ENCODE data around the gene EFNA5.
"Not testable (repeated sequence)": the region's sequence is repeated elsewhere in the genome, so short reads cannot be mapped to it uniquely, and the experiment has no call there.

The EFNA5 gene

GRCh38 chr5:107459605-107460004 lies 211.1 kb downstream of the EFNA5 start:
- DNase-seq (ENCODE audit: low read depth in 2 of 2) = no peak

GRCh38 chr5:107458322-107458721 lies 212.4 kb downstream of the EFNA5 start:
- no peak for DNase-seq (ENCODE audit: low read depth in 2 of 2)

- no peak for DNase-seq (ENCODE audit: low read depth in 2 of 2)
These were observed 212.9 kb downstream of the EFNA5 start for GRCh38 chr5:107457881-107458280.

GRCh38 chr5:107457138-107457537 lies 213.6 kb downstream of the EFNA5 start:
- no peak for DNase-seq (ENCODE audit: low read depth in 2 of 2)

GRCh38 chr5:107456281-107456715 lies 214.4 kb downstream of the EFNA5 start:
- DNase-seq (ENCODE audit: low read depth in 2 of 2) = no peak

GRCh38 chr5:107455111-107455544 lies 215.6 kb downstream of the EFNA5 start:
- DNase-seq (ENCODE audit: low read depth in 2 of 2) = no peak

- not testable (repeated sequence) for DNase-seq (ENCODE audit: low read depth in 2 of 2)
These were observed 218.9 kb downstream of the EFNA5 start for GRCh38 chr5:107451827-107452226.

GRCh38 chr5:107451028-107451427 lies 219.7 kb downstream of the EFNA5 start:
- DNase-seq (ENCODE audit: low read depth in 2 of 2) = no peak

- DNase-seq (ENCODE audit: low read depth in 2 of 2) = no peak
These were observed 220.2 kb downstream of the EFNA5 start for GRCh38 chr5:107450531-107450930.

- no peak for DNase-seq (ENCODE audit: low read depth in 2 of 2)
These were observed 221.4 kb downstream of the EFNA5 start for GRCh38 chr5:107449369-107449768.

- no peak for DNase-seq (ENCODE audit: low read depth in 2 of 2)
These were observed 223.2 kb downstream of the EFNA5 start for GRCh38 chr5:107447587-107447986.

GRCh38 chr5:107446972-107447371 lies 223.8 kb downstream of the EFNA5 start:
- DNase-seq (ENCODE audit: low read depth in 2 of 2) = no peak

GRCh38 chr5:107444300-107444699 lies 226.4 kb downstream of the EFNA5 start:
- no peak for DNase-seq (ENCODE audit: low read depth in 2 of 2)

- DNase-seq (ENCODE audit: low read depth in 2 of 2) = no peak
These were observed 226.8 kb downstream of the EFNA5 start for GRCh38 chr5:107443897-107444296.

- DNase-seq (ENCODE audit: low read depth in 2 of 2) = no peak
These were observed 228.3 kb downstream of the EFNA5 start for GRCh38 chr5:107442452-107442851.

GRCh38 chr5:107439832-107440231 lies 230.9 kb downstream of the EFNA5 start:
- DNase-seq (ENCODE audit: low read depth in 2 of 2) = no peak

- no peak for DNase-seq (ENCODE audit: low read depth in 2 of 2)
These were observed 232.7 kb downstream of the EFNA5 start for GRCh38 chr5:107437986-107438510.

GRCh38 chr5:107437154-107437553 lies 233.6 kb downstream of the EFNA5 start:
- DNase-seq (ENCODE audit: low read depth in 2 of 2) = no peak

- DNase-seq (ENCODE audit: low read depth in 2 of 2) = no peak
These were observed 234.5 kb downstream of the EFNA5 start for GRCh38 chr5:107436201-107436600.

- no peak for DNase-seq (ENCODE audit: low read depth in 2 of 2)
These were observed 235.7 kb downstream of the EFNA5 start for GRCh38 chr5:107435061-107435460.

GRCh38 chr5:107433646-107434045 lies 237.1 kb downstream of the EFNA5 start:
- not testable (repeated sequence) for DNase-seq (ENCODE audit: low read depth in 2 of 2)

- no peak for DNase-seq (ENCODE audit: low read depth in 2 of 2)
These were observed 238.7 kb downstream of the EFNA5 start for GRCh38 chr5:107431998-107432397.

- no peak for DNase-seq (ENCODE audit: low read depth in 2 of 2)
These were observed 239.2 kb downstream of the EFNA5 start for GRCh38 chr5:107431536-107431935.

GRCh38 chr5:107430071-107430625 lies 240.6 kb downstream of the EFNA5 start:
- DNase-seq (ENCODE audit: low read depth in 2 of 2) = no peak

All from stimulated activated CD8-positive, alpha-beta memory T cell treated with anti-CD3 and anti-CD28 coated beads, Interleukin-7, amount 100 ng/mL, for 1 hour (primary cell).